NAMALWA (cell line): Measurements from ENCODE around the gene MYL11.

ENCODE experiments used
- DNase-seq: peaks from one replicate; pipeline ENCODE4 v3.0.0-alpha.2; 2015; ENCODE audit warnings: low spot score

The MYL11 gene

GRCh38 chr16:30354423-30355143 lies 20.0 kb upstream of the MYL11 start:
- peak; percentile 42 for DNase-seq

DNA sequence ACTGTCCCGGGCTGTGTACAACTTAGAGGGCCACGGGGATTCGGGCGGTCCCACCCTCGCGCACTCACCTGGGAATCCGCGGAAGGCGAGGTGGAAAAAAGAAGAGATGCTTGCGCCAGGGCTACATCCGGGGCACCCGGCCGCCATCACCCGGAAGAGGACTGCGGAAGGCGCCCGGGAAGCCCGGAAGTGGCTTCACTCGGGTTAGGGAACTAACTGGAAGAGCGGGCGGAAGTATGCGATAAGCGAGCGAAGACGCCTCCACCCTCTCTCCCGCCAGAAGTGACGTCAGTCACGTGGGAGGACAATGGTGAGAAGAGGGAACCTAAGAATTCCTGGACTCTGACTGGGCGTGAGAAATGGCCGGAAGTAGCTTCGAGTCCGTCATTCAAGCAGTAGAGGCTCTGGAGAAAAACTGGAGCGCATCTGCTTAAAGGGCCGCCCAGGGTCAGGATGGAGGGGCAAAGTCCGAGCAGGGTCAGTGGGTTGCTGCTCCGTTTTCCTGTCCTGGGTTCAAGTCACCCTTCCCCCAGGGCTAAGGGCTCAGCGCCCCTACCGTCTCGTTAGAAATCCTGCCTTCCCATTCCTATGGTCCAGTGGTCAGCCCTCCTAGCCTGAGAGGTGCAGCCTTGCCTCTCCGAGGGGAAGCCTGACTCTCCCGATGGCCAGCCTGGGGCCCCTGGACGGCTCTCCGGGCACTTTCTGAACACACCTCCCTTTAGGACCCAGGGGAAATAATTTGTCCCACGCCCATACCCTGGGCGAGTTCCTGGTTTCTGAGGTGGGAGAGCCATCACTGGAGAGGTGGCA lies 19.3 kb upstream of the MYL11 start, which contains the start of gene CD2BP2:
TSS of gene CD2BP2 (minus strand) at position 165 of the 810 bp plus-strand sequence. CDS start 627 bp downstream, outside the sequence.
- DNase-seq: peak; percentile 94

- DNase-seq: no peak
Measured at GRCh38 chr16:30355954-30356308, 18.7 kb upstream of the MYL11 start.

- DNase-seq: no peak
Measured at GRCh38 chr16:30356401-30357084, 18.1 kb upstream of the MYL11 start.

GRCh38 chr16:30357085-30357714 lies 17.4 kb upstream of the MYL11 start:
- no peak for DNase-seq

DNA sequence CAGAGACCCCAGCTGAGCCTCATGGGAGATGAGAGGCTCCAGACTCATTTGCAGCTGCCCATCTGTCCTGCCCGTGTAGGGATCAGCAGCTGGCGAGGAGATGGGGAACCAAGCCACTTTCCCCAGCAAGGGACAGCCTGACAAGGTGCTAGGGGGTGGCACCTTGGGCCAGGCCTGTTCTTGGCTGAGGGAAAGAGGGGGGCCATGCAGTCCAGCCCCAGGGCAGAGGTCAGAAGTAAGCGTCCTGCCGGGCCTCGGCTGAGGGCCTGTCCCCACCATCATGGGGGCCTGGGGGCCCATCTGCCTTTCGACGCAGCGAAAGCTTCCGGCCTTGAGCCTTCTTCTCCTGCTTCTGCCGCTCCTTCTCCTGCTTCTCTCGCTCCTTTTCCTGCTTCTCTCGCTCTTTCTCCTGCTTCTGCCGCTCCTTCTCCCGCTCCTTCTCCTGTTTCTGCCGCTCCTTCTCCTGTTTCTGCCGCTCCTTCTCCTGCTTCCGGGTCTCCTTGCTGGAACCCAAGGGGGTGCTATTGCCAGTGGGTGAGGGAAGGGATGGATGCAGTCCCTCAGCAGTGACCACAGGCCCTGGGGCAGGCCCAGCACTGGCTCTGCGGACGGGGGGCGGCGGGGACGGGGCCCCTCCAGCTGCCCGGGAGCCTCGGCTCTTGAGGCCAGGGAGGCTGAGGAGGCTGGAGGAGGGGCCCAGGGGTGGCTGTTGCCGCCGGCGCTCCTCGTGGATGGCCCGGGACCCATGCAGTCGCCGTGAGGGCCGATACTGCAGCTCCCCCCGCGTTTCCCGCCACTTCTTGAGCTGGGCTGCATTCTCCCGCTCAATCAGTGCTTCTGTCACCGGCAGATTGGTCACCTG lies 16.7 kb upstream of the MYL11 start:
- no peak for DNase-seq

DNA sequence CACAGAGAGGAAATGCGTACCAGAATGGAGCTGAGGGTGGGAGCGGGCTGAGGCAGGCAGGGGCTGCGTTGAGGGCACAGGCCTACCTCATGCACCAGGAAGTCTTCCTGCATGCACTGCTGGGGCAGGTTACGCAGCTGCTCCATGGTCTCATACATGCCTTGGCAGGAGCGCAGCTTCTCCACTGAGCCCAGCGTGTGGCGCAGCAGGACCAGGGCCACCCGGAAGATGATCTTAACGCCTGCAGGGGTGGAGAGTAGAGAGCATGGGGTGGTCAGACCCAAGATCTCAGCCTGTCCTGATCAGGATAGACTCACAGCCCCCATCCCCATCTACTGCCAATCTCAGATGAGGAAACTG lies 16.0 kb upstream of the MYL11 start:
- DNase-seq: no peak

DNA sequence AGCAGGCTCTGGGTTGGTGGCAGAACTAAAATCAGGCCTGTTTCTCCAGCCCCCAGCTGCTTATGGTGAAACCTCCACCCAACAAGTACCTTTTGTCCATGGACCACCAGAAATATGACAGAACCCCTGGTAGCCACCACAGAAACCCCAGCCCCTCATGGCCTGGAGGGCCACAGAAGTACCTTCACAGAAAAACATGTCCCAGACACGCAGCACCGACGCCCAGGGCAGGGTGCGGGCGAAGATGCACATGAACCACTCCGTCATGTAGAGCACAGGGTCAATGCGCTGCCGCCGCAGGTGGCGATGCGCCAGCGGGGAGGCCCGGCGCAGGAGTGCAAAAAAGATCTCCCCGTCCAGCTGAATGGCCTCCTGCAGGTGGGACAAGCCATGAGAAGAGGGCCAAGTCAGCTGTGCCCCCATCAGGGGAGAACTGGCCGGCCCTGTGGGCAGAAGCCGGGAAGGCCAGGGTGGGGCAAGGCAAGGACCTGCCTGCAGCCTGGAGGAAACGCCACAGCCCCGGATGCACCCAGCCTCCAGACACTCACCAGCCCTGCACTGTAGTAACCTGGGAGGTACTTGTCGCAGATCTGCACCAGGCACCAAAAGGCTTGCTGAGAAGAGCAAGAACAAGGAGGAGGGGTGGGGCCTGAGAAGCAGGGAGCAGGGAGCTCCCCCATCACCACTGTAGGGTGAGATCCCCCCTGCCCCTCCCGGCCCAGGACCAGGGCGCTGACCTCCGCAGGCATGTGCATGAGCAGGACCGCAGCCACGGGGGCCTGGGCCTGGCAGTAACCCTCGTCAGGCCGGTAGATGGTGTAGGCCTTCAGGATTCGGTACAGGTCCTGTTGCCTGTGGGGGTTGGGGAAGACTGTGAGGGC lies 15.4 kb upstream of the MYL11 start:
- no peak for DNase-seq

- DNase-seq: no peak
Measured at GRCh38 chr16:30359871-30360170, 14.8 kb upstream of the MYL11 start.

DNA sequence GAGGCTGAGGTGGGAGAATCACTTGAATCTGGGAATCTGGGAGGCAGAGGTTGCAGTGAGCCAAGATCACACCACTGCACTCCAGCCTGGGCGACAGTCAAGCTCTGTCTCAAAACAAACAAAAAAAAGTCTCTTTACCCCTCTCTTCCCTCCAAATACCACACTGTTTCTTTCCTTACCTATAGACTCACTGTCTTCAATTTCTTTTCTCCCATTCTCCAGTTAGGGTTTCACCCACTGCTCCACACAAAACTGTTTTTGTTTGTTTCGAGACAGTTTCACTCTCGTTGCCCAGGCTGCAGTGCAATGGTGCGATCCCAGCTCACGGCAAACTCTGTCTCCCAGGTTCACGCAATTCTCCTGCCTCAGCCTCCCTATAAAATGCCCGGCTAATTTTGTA lies 13.4 kb upstream of the MYL11 start:
- DNase-seq: no peak

- no peak for DNase-seq
Measured at GRCh38 chr16:30365200-30365599, 9.4 kb upstream of the MYL11 start.

DNA sequence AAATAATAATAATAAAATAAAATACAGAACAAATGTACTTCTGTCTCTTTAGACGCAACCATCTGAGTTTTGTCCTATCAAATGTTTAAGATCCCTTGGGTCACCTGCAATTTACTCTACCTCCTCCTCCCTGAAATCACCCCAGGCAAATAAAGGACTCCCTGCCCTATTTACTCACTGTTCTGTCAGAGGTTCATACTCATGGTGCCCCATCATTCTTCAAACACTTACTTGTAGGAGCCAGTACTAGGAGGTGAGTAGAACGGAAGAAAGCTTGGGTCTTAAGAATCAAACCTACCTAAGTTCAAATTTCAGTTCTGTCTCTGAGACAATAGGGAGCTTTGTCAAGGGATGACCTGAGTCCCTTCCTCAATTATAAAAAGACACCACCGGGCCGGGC lies 8.1 kb upstream of the MYL11 start:
- DNase-seq: no peak

- no peak for DNase-seq
Measured at GRCh38 chr16:30367349-30368009, 7.1 kb upstream of the MYL11 start.

DNA sequence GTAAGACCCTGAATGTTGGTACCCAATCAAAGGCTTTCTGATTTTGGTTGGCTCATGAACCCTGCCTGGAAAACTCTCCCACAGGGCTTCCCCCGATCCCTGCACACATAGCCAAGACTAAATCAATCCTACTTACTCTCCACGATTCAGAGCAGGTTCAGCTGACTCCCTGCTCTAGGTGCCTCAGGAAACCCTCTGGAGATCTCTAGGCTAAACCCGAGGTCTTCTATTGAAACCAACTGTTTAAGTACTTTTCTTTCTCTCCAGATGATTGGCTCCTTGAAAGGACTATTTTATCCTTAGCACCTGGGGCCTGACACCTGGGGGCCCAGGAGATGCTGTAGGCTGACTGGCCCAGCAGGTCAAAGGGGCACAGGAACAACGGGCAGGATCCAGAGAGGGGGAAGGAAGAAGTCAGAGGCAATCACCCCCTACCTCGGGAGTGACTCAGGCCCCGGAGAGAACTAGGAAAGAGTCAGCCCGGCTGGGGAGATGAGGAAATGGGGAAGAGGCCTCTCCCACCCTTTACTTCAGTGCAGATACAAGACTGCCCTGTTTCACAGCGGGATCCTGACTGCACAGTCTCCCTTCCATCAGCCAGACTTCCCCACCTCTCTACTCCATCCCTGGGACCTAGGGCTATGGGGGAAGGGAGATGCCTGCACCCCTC lies 6.3 kb upstream of the MYL11 start:
- DNase-seq: no peak

DNA sequence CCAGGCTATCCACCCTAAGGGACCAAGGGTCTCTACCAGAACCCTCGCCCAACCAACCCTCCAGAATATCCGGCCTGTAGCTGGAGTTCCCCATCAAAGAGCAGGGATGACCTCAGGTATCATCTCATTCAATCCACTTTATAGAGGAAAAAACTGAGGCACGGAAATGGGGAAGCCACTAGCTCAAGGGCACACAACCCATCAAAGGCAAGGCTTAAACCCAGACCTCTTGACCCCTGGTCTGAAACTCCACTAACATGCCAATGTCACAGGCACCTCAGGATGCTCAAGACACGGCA lies 5.9 kb upstream of the MYL11 start:
- peak; percentile 35 for DNase-seq

- DNase-seq: peak; percentile 33
Measured at GRCh38 chr16:30369091-30369937, 5.3 kb upstream of the MYL11 start.

DNA sequence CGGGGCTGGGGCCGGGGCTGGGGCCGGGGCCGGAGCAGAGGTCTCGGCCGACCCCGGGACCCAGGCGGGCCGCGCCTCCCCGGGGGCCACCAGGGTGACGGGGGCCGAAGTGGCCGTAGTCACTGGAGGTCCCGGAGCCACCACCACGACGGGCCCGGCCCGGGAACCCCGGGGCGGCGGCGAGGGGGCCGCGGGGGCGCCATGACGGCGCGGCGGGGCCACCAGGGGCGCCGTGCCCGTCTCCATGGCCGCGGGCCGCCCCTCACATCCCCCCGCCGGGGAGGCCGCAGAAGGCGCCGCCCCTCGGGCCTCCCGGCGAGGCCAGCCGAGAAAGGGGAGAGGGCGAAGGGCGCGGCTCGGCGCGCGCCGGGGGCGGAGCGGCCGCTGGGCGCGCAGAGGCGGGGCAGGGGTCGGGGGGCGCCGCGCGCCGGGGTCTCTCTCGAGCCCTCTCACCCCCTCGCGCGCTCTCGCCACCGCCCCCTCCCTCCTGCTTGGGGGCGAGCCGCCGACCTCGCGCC lies 4.6 kb upstream of the MYL11 start:
- no peak for DNase-seq

- DNase-seq: peak; percentile 100
Measured at GRCh38 chr16:30370456-30371247, 4.0 kb upstream of the MYL11 start, which contains the start of gene TBC1D10B. Gene TBC1D10B, minus strand, starts transcription at chr16:30370494. Its CDS starts 311 bp downstream, at chr16:30370183.
